Stimulated activated CD8-positive, alpha-beta memory T cell treated with anti-CD3 and anti-CD28 coated beads, Interleukin-12 subunit alpha, Interleukin-12 subunit beta, amount 100 ng/mL, for 1 hour (primary cell): ENCODE data around the gene VWA5B2.

ENCODE experiments used
- DNase-seq: peaks from one replicate; pipeline ENCODE4 v3.0.0-alpha.2; 2020; ENCODE audit warnings: low read depth

VWA5B2 gene

DNA sequence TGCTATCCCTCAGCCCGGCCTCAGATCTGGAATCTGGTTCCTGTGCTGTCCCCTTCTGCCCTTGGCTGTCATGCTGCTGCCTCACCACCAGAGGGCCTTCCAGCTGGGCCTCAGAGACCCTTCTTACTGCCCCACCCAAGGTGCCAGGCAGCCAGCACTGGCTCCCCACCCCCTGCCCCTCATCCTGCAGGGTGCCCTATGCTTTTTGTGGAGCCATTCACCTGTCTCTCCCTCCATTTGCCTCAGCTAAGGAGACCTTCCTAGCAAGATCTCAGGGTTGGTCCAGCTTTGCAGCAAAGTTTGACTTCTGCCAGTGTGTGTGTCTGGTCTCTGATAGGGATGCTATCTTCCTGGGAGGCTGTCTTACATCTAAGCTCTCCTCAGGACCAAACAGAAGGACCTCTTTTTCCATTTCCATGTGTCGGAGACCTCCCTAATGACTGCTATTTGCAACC, 1.9 kb upstream of the VWA5B2 start:
- DNase-seq, result peak; percentile 25

DNA sequence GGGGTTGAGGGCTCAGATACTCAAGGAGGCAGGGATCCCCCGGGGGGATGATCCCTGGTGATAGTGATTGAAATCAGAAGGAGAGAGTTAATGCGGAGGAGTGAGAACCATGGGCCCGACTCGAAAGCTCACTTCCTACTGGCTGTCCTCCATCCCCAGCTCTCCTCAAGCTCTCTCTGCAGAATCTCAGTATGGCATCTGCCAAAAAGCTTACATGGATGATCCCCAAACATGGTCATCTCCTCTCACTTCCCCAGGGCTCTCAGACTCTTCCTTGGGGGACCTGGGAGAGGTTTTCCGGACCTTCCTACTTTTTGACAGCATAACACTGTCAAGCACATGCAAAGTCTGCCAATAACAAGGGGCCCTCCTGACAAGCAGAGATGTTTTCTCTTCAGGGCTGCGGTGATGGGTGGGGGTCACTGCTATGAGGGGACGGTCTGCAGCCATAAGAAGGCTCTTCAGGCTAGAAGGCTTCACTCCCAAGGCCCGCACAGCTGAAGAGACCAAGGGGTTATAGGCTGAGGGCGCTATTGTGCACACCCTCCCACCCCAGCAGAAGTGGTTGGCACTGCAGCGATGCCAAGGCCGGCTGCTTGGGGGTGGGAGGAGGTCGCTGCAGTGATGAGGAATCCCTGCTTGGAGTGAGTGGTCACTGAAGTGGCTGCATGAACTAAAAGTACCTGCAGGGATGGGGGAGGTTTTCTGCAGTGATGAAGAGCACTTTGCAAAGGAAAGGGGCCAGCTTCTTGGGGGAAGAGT, 828 bp upstream of the VWA5B2 start:
- no peak for DNase-seq

DNA sequence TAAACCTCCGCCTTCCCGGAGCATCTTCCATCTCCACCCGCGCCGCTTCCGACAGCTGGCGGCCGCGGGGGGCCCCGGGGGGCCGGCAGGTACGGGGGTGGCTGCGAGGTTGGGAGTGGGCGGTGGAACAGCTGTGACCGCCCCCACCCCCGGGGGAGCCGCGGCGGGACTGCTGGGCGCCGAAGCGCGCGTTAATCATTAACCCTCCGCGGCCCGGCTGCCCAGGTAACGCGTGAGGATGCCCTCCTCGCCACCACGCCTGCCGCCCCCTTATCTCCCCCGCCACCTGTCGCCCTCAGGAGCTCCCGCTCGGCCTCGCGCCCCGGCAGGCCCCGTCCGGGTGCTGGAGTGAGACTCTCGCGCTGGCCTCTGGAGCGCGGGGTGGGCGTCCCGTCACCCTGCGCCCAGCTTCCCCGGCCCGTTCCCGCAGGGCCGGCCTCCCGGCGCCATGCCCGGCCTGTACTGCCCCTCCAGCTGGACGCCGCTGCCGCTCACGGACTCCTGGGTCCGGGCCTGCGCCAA, 757 bp downstream of the VWA5B2 start:
- DNase-seq, result no peak

DNA sequence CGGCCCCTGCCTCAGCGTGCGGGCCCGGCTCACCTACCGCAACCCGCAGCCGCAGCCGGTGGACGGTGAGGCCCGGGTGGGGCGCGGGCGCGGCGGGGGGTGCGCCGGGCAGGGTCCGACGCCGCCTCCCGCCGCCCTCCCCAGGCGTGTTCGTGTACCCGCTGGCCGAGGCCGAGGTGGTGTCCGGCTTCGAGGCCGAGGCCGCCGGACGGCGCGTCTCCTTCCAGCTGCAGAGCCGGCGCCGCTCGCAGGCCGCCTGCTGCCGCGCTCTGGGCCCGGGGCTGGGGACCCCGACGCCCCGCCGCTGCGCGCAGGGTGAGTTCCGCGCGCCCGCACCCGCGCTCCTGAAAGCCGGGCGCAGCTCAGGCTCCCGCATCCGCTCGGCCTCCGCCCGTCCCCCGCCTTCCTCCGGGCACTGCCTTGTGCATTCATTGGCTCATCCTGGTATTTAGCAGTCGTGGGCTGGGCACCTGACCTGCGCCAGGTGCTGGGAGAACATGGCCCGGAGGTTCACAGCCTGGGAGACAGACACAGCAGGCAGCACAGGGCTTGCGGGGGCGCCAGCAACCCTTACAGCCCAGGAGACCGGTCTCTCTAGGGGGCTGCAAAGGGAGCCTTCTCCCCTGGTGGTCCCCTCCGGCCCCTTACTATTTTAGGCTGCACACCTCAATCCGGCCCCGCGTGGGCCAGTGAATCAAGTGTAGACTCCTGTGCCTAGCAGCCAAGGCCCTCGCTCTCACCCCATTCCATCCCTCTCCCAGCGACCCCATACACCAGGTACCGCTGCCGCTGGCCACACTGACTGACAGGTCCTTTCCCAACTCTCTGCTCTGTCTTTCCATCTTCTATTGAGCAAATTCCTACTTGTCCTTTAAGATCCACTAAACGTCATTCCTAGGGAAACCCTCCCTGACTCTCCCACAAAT, 1.5 kb downstream of the VWA5B2 start:
- DNase-seq, result no peak

DNA sequence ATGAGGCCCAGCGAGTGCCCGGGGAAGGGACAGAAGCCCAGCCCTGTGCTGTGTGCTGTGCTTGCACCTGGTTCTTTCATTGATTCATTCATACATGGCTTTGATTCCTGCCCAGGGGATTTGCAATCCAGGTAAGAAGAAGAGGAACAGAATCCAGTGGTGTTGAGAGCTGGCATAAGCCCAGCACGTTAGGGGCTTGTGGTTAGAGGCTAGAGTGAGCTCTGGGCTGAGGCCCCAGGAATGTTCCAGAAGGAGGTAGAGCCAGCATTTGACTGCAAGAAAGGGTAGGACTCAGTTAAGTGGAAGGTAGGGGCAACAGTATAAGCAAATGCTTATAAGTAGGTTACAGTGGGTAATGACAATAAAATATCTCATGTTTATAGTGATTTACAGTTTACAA, 2.3 kb downstream of the VWA5B2 start:
- DNase-seq, result no peak

DNA sequence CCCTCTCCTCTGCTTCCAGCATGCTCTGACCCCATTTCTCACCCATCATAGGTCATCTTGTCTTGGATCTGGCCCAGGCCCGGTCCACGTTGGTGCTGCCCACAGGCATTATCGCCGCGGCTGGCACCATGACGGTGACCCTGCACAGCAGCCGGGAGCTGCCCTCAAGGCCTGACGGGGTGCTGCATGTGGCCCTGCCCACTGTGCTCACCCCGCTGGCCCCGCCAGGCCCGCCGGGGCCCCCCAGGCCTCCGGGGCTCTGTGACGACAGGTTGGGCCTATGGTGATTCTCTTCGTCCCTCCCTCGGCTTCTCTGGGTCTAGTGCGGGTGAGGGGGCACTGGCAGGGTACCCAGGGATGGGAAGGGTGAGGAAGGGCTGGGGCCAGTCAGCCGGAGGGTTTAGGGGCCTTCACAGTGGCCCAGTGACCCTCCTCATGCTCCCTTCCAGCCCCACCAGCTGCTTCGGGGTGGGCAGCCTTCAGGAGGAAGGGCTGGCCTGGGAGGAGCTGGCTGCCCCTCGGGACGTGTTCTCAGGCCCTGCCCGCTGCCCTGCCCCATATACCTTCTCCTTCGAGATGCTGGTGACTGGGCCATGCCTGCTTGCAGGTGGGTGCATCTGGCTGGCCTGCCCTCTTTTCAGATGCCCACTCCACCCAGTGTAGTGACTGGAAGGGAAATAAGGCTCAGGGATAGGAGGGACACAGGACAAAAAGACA, 3.9 kb downstream of the VWA5B2 start:
- no peak for DNase-seq

DNA sequence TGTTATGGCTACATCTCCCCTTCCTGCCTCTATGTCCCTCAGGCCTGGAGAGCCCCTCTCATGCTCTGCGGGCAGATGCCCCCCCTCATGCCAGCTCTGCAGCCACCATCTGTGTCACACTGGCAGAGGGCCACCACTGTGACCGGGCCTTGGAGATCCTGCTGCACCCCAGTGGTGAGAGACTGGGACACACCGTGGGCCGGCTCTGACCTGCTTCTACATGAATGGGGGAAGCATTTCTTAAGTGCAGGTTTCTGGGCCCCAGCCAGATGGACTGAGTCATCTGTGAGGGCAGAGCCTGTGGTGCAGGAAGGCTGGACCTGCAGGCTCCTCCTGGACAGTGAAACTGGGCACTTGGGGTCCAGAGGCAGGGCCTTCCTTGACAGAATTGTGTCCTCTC, 4.8 kb downstream of the VWA5B2 start:
- no peak for DNase-seq

DNA sequence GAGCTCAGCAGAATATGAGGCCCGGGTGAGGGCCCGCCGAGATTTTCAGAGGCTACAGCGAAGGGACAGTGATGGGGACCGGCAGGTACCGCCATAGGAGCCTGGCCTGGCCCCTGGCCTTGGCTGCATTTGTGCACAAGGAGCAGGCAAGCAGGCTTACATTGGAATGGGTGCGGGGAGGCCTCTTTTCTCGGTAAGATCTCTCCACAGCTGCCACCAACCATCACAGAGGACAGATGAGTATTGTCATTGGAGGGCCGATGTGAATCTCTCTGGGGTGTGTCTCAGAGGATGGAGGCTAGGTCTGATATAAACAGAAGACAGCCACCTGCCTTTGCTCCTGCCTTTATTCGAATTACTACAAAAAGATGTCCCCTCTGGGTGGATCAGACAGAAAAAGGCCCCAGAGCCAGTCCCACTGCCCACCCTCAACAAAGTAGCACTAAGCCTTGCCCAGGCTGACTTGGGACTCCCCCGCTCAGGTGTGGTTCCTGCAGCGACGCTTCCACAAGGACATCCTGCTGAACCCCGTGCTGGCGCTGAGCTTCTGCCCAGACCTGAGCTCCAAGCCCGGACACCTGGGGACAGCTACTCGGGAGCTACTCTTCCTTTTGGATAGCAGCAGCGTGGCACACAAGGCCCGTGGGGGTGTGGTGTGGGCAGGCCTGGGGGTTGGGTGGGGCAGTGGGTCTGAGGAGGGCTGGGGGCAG, 5.4 kb downstream of the VWA5B2 start:
- no peak for DNase-seq

DNA sequence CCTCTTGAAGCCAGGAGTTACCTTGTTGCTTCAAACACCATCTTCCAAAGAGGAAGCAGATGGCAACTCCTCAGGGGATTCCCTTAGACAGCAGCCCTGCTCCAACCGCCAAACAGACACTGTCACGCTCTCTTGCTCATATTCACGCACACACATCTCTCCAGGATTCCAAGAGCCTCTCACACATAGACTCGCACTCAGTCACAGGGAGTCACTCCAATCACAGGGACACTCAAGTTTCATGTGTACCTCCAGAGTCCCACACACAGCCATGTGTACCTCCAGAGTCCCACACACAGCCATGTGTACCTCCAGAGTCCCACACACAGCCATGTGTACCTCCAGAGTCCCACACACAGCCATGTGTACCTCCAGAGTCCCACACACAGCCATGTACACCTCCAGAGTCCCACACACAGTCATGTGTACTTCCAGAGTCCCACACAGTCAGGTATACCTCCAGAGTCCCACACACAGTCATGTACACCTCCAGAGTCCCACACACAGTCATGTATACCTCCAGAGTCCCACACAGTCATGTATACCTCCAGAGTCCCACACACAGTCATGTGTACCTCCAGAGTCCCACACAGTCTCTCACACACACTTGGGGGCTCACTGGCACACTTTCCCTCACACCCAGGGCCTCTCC, 6.1 kb downstream of the VWA5B2 start:
- DNase-seq, result no peak

DNA sequence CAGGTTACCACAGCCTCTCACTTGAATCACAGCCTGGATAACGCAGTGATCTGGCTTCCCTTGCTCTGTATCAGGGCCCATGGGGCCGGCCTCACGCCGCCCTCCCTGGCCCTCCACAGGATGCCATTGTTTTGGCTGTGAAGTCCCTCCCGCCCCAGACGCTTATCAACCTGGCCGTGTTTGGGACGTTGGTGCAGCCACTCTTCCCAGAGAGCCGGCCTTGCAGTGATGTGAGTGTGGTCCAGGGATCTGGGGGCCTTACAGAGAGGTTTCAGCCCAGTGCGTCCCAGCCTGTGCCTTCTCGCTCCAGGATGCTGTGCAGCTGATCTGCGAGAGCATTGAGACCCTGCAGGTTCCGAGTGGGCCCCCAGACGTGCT, 6.6 kb downstream of the VWA5B2 start:
- no peak for DNase-seq

DNA sequence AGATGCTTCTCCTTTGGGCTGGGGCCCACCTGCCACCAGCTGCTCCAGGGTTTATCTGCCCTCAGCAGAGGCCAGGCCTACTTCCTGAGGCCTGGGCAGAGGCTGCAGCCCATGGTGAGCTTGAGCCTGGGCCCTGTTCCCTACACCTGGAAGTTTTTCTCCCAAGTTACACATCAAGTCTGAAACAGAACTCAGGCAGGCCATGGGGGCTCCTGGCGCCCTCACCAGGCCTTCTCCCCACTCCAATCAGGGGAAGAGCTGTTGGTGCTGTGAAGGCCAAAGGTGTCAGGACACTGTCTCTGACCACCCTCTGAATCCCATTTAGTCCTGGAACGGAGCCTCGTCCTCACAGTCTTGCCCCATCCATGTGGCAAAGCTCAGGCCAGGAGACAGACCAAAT, 7.3 kb downstream of the VWA5B2 start:
- no peak for DNase-seq

DNA sequence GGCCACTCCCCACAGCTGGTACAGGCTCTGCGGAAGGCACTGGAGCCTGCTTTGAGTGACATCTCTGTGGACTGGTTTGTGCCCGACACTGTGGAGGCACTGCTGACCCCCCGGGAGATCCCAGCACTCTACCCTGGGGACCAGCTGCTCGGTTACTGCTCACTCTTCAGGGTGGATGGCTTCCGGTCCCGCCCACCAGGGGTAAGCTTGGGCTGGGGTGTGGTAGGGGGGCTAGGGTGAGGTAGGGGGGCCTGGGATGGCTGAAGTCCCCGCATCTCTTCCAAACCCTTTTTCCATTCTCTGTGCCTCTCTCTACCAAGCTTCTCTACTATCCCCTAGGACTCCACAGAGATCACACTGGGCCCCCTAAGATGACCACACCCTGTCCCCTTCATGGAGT, 7.8 kb downstream of the VWA5B2 start:
- no peak for DNase-seq

DNA sequence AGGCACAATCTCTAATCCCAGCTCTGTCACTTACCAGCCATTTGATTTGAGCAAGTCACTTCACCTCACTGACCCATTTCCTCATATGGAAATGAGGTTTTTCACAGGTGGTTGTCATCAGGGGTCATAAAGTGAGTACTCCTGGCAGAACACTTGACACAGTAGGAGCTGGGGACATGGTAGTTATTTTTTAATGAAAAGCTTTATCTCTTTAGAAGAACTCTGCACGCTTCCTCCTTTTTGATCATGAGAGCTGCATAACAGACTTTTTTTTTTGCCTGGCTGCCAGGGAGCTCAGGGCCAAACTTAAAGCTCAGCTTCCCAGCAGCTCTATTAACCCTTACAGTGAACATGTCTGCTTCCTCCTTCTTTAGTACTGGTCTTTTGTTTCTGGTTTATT, 8.4 kb downstream of the VWA5B2 start:
- DNase-seq, result no peak

DNA sequence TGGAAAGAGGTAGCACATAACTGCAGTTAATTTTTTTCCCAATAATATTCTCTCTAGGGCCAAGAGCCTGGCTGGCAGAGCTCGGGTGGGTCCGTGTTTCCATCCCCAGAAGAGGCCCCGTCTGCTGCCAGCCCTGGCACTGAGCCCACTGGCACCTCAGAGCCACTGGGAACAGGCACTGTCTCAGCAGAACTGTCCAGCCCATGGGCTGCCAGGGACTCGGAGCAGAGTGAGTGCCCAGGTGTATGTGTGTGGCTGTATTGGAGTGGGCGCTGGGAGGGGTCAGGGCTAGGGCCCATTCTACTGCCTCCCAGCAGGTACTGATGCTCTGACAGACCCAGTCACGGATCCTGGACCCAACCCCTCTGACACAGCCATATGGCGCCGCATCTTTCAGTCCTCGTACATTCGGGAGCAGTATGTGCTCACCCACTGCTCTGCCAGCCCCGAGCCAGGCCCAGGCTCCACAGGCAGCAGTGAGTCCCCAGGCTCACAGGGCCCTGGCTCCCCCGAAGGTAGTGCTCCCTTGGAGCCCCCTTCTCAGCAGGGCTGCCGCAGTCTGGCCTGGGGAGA, 8.9 kb downstream of the VWA5B2 start:
- DNase-seq, result no peak

DNA sequence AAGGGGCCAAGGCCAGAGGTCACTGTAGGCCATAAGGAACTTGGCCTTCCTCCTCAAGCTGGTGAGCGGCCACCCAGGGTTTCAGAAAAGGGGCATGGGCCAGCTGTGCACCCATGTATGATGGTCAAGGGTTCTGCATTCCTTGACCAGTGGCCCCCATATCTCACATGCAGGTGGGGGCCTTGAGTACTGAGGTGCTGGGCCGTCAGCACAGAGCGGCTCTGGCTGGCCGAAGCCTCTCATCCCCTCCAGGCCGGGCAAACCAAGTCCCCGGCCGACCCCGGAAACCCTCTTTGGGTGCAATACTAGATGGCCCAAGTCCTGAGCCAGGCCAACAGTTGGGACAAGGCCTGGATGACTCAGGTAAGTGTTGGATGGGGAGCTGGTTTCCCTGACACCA, 9.8 kb downstream of the VWA5B2 start:
- DNase-seq, result no peak

DNA sequence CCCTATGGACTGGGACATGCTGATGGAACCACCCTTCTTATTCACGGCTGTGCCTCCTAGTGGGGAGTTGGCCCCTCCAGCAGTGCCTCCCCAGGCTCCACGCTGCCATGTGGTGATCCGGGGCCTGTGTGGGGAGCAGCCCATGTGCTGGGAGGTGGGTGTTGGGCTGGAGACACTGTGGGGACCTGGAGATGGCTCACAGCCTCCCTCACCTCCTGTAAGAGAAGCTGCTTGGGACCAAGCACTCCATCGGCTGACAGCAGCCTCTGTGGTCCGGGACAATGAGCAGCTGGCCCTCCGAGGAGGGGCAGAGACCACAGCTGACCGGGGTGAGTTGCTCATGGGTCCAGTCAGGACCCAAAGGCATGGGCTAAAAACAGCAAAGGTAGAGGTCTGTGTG, 10.3 kb downstream of the VWA5B2 start:
- DNase-seq, result no peak

DNA sequence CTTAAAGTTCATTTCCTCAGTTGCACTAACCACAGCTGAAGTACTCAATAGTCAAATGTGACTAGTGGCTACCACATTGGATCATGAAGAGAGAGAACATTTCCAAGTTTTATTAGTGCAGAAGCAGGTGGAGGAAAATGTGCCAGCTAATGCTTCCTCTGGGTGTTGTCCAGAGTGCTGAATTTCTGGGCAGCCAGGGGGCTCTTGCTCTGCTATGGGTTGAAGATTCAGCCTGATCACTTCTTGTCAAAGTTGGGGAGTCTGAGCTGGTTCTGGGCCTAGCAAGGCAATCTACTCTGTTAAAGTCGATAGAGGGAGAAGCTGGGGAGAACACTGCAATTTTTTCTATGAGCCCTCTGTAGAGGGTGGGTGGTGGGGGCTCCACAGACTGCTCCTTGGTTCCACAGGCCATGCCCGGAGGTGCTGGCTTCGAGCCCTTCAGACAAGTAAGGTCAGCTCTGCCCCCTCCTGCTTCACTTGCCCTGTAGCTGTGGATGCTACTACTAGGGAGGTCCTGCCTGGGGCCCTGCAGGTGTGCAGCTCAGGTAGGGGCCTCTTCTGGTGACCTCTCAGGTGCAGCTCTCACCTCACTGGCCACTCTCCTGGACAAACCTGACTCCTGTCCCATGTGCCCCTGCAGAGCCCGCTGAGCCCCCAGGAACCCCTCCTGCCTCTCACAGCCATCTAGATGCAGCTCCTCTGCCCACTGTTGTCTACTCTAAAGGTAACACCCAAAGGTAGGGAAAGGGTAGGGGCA, 11.2 kb downstream of the VWA5B2 start:
- DNase-seq, result no peak

DNA sequence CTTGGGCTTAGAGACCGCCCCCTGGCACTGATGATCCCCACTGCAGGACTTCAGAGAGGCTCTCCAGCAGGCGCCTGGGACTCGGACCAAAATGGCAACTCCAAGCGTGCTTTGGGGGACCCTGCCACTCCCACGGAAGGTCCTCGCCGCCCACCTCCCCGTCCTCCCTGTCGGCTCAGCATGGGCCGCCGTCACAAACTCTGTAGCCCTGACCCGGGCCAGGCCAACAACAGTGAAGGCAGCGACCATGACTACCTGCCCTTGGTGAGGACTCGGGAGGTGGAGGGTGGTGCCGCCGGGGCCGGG, 11.7 kb downstream of the VWA5B2 start:
- DNase-seq, result no peak

DNA sequence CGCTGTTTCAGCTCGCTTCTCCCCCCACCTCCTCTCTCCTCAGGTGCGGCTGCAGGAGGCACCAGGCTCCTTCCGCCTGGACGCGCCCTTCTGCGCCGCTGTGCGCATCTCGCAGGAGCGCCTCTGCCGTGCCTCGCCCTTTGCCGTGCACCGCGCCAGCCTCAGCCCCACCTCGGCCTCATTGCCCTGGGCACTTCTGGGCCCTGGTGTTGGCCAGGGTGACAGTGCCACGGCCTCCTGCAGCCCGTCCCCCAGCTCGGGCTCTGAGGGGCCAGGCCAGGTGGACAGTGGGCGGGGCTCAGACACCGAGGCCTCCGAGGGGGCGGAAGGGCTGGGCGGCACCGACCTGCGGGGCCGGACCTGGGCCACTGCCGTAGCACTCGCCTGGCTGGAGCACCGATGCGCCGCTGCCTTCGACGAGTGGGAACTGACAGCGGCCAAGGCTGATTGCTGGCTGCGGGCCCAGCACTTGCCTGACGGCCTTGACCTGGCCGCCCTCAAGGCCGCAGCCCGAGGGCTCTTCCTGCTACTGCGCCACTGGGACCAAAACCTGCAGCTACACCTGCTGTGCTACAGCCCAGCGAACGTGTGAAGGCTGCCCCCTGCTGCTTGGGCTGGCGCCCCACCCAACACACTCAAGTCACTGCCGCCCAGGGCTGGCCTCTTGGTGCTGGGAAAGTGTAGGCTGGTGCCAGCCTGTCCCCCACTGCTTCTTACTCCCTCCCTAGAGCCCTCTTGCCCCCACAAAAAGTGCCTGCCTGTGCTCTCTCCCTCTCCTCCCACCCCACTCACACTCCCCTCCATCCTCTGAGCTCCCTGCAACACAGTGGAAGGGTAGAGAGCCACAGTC, 12.3 kb downstream of the VWA5B2 start:
- DNase-seq, result no peak
